Thyroid gland (tissue), 4 donors: Measurements from ENCODE around the gene AK9.

Experiments used
- CTCF ChIP-seq, 6 experiments: fragments of 200-600 bp in 3 of 6; fragments of 450-650 bp in 3 of 6; sonication (generic) in 3 of 6; IDR thresholded peaks; one replicate each; pipeline ENCODE4 v1.5.1; 2016 to 2019; ENCODE audit warnings: antibody characterized with exemption in 6 of 6, mild to moderate bottlenecking in 2 of 6, inconsistent platforms in 1 of 6, moderate library complexity in 1 of 6
- POLR2A ChIP-seq, 2 donors: fragments of 450-650 bp; IDR thresholded peaks; one replicate each; pipeline ENCODE4 v1.6.1; 2017; ENCODE audit warnings: antibody characterized with exemption in 2 of 2, mild to moderate bottlenecking in 2 of 2, moderate library complexity in 1 of 2

DNA sequence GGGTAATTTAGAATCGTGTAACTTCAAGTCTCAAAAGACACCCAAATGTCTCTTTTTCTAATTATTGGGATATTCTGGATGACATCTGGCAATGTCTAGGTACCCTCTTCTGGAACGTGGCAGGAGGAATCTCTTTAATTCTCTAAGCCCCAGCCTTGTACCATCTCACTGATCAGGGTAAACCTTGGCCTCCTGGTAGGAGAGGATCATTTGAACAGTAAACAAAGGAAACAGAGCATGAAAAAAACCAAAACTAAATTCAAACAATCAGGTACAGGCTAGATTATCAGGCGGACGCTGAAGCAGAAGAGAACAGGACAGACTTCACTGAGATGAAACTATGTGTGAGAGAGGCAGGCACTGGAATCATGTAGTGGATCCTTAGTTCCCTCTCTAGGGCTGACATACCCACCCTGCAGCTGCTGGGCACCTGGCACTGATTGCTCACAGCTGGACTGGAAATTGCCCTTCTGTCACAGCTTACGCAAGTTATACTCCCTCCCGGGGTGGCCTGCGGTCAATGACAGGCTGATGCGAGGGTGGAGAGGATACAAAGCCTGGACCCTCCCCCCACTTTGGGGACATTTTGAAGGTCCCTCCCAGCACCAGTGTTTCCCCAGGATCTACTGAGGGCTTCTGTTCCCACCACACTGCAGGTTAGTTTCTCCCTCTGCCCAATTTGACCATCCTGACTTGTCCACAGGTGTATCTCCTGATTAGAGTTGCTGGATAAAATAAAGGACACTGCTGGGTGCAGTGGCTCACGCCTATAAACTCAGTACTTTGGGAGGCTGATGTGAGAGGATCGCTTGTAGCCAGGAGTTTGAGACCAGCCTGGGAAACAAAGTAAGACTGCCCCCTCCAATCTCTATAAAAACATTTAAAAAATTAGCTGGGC is 187.4 kb downstream of the AK9 start:
- no peak for TF ChIP-seq CTCF (IDR thresholded peaks at IDR 0.05)
- no peak for TF ChIP-seq POLR2A (IDR thresholded peaks at IDR 0.05)
